HG03135 (cell line): ENCODE measurements around the gene IZUMO1.

Source experiments
- ATAC-seq: cut with Tn5 transposase; IDR thresholded peaks from one replicate; pipeline ENCODE4 v1.9.1; 2021; ENCODE audit warnings: mild to moderate bottlenecking, moderate library complexity; ENCODE audit not compliant: unreplicated experiment

Gene IZUMO1

GRCh38 chr19:48757741-48758144 lies 11.0 kb upstream of the IZUMO1 start:
- ATAC-seq: no peak

GRCh38 chr19:48757089-48757675 lies 10.5 kb upstream of the IZUMO1 start:
- no peak for ATAC-seq

- no peak for ATAC-seq
These were observed 10.0 kb upstream of the IZUMO1 start for GRCh38 chr19:48756686-48757085.

GRCh38 chr19:48756212-48756611 lies 9.5 kb upstream of the IZUMO1 start:
- ATAC-seq: no peak

- ATAC-seq: no peak
These were observed 9.1 kb upstream of the IZUMO1 start for GRCh38 chr19:48755787-48756186.

- no peak for ATAC-seq
These were observed 8.5 kb upstream of the IZUMO1 start, which contains the start of gene FGF21 for GRCh38 chr19:48755084-48755641. TSS of gene FGF21 (plus strand) at chr19:48755524. CDS start at chr19:48756237, 713 bp downstream.

- no peak for ATAC-seq
These were observed 6.0 kb upstream of the IZUMO1 start, which contains the start of gene FUT1 for GRCh38 chr19:48752496-48753365. TSS of gene FUT1 (minus strand) at chr19:48752641. CDS start at chr19:48751281, 1,360 bp downstream.

- ATAC-seq: no peak
These were observed 5.3 kb upstream of the IZUMO1 start for GRCh38 chr19:48751845-48752495.

GRCh38 chr19:48750771-48751504 lies 4.2 kb upstream of the IZUMO1 start:
- ATAC-seq: no peak

GRCh38 chr19:48750351-48750750 lies 3.6 kb upstream of the IZUMO1 start:
- no peak for ATAC-seq

- no peak for ATAC-seq
These were observed 3.0 kb upstream of the IZUMO1 start for GRCh38 chr19:48749571-48750198.

GRCh38 chr19:48746110-48746509 lies 599 bp downstream of the IZUMO1 start:
- no peak for ATAC-seq

- ATAC-seq: no peak
These were observed 1.3 kb downstream of the IZUMO1 start for GRCh38 chr19:48745208-48745995.

- ATAC-seq: no peak
These were observed 4.6 kb downstream of the IZUMO1 start for GRCh38 chr19:48742096-48742495.

- no peak for ATAC-seq
These were observed 5.3 kb downstream of the IZUMO1 start for GRCh38 chr19:48741129-48741999.

- no peak for ATAC-seq
These were observed 6.3 kb downstream of the IZUMO1 start, which contains the start of gene RASIP1 for GRCh38 chr19:48740164-48740972. TSS of gene RASIP1 (minus strand) at chr19:48740610. CDS start at chr19:48740282, 328 bp downstream.

GRCh38 chr19:48739404-48740163 lies 7.1 kb downstream of the IZUMO1 start:
- no peak for ATAC-seq
